ENCODE data around the gene CNPY1.
"Not testable (repeated sequence)": the region's sequence is repeated elsewhere in the genome, so short reads cannot be mapped to it uniquely, and the experiment has no call there.

The CNPY1 gene

DNA sequence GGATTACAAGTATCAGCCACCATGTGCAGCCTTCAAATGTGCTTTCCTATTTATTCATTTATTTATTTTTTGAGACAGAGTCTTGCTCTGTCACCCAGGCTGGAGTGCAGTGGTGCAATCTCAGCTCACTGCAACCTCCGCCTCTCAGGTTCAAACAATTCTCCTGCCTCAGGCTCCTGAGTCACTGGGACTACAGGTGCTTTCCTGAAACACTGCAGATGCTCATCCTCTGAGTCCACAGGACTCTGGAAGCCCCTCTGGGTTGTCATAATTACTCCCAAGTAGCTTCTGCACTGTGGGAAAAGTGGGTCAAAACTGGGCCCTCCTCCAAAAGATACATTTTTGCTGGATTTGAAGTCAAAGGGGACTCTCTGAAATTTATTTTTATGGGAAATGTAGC lies at the start of gene CNPY1:
Gene CNPY1 (minus strand): TSS at position 111 of the 400 bp plus-strand sequence. CDS start 630 bp downstream, outside the sequence.
- DNase-seq (ENCODE audit: extremely low read depth in 1 of 2, low read depth in 1 of 2), result not testable (repeated sequence)

DNA sequence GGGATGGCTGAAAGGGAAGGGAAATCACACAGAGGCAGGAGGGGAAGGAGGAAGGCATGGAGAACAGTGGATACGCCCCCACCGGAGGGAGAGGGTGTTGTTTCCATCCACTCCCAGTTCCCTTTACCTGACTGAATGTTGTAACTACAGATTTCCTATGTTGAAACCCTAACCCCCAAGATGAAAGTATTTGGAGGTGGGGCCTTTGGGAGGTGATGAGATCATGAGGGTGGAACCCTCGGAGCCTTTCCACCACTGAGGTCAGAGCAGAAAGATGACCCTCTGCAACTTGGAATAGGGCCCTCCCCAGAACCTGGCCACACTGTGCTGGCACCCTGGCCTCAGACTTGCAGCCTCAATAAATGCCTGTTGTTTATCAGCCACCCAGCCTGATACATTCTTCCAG lies 48.6 kb upstream of the CNPY1 start:
- DNase-seq (ENCODE audit: extremely low read depth in 1 of 2, low read depth in 1 of 2), result no peak

DNA sequence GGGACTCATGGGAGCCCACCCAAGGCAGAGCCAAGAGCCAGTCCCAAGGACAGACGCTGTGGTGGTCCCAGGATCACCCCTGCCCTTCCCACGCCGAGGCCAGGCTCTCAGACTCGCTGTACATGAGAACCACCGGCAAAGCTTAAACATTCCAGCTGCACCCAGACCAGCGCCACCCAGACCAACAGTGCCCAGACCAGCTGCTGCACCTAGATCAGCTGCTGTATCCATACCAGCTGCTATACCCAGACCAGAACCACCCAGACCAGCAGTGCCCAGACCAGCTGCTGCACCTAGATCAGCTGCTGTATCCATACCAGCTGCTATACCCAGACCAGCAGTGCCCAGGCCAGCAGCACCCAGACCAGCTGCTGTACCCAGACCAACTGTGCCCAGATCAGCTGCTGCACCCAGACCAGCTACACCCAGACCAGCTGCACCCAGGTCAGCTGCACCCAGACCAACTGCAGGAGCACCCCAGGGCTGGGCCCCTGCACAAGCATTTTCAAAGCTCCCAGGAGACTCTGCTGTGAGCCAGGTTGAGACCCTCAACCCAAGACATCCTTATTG lies 47.9 kb upstream of the CNPY1 start:
- DNase-seq (ENCODE audit: extremely low read depth in 1 of 2, low read depth in 1 of 2), result no peak

DNA sequence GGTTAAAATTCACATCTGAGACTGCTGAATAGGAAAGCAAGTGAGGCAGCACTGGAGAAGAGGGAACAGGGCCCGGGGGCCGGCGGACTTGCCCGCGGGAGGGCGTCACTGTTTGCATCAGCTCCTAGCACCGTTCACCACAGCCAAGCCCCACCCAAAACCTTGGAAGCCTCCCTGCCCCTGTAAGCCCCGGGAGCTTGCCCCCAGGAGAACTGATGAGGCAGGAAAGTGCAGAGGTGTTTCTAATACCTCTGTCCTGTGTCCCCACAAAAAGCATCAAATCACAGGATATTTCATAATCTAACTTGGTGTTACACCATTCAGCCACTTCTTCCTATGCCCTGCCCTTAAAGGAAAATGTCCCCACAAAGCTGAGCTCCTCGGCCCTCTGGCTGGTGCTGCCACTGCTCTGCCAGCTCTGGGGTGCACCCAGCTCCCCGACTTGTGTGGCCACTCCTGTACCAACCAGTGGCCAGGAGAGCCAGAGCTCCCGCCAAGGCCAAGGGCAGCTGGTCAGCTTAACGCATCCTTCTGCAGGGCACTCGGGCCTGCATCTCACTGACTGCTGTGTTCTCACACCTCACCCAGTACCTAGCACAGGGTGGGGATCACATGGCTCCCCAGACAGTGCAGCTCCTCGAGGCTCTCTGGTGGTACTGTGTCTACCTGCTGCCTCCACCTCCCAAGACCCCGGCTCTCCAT lies 47.3 kb upstream of the CNPY1 start:
- no peak for DNase-seq (ENCODE audit: extremely low read depth in 1 of 2, low read depth in 1 of 2)

DNA sequence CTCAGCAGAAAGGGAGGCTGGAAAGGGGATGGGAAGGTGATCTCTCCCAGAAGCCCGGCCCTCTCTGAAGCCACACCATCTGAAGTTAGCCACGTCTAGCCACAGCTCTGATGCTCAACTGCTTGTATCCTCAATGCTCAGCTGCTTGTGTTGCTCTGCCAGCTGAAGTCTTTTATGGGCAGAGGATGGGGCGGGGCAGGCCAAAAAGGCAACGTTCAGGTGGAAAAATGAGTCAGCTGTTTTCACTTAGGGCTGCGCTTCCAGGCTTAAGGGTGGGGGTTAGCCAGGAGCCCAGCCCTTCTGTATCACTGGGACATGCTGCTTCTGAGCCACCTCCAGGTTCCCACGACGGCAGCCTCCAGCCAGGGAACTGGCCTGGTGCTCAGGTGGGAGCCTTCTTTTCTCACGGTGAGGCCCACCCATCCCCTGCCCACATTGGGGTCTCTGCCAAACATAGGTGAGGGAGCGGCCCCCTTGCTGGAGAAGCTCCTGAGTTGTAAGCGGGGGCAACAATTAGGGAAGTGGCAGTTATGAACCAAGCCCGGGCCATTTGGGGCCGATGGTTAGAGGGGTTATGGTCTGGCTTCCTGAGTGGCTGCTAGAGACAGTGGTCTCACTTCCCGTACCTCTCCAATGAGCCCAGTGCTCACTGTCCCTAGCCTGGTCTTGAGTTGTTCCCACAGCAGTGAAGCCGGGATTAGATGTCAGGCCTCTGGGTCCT lies 44.9 kb upstream of the CNPY1 start:
- no peak for DNase-seq (ENCODE audit: extremely low read depth in 1 of 2, low read depth in 1 of 2)

DNA sequence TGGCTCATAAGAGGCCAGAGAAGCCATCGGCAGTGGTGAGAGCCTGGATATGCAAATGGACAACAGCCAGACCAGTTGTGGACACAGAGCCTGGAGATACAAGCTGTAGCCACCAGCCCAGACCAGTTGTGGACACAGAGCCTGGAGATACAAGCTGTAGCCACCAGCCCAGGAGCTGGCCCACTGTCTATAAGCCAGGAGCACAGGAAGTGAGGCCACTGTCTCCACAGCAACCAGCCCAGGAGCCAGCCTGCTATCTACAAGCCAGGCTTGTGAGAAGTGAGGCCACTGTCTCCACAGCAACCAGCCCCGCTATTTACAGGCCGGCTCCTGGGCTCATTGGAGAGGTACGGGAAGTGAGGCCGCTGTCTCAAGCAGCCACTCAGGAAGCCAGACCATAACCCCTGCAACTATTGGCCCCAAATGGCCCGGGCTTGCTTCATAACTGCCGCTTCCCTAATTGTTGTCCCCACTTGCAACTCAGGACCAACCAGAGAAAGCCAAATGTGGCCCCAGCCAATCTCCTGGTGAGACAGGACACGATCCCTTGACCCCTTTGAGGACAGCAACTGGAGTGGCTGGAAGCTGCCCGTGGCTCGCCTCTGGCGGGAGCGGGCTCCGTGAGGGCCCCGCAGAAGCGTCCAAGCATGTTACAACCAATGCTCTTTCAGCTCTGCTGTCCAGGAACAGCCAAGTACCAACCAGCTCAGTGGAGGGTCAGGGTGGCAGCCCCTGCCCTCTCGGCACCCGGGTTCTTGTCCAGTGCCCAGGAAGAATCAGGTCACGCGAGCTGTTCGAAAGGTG lies 44.1 kb upstream of the CNPY1 start:
- DNase-seq (ENCODE audit: extremely low read depth in 1 of 2, low read depth in 1 of 2), result no peak

DNA sequence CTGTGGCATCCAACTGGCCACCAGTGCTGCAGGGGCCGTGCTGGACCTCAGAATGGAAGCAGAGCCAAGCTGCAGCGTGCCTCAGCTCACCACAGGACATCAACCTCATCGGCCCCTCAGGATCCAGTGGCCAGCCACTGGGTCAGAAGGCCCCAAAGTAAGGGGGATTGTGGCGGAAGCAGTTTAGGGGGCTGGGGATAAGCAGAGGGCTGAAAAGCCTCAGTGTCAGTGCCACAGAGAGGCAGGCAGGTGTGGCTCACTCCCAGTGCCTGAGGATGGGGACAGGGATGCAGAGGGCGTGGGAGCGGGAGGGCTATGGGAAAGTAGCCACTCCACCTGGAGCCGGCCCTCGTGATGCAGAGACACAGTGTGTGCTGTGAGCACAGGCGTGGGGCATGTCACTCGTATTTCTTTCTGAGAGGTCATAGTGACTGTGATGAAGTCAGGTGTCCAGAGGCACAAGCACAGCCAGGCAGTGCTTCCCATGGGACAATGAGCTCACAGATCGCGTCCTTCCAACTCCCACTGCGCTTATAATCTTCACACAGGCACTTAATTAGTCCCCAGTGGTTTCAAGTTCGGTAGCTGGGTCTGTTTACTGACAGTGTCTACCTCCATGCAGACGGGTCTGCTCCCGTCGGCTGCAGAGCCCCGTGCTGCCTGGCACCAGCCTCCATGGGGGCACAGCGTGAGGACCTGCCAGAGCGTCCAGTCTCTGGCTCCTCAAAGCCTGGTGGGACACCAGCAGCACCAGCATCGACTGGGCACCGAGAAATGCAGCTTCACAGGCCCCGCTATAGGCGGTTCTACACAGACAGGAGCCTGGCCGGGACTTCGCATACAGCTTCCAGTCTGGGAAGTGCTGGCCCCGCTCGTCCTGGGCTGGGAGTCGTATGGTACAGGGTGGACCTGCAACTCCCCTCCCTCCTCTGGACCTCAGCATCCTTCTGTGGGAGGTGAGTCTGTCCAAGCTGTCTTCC lies 42.9 kb upstream of the CNPY1 start:
- DNase-seq (ENCODE audit: extremely low read depth in 1 of 2, low read depth in 1 of 2), result no peak

DNA sequence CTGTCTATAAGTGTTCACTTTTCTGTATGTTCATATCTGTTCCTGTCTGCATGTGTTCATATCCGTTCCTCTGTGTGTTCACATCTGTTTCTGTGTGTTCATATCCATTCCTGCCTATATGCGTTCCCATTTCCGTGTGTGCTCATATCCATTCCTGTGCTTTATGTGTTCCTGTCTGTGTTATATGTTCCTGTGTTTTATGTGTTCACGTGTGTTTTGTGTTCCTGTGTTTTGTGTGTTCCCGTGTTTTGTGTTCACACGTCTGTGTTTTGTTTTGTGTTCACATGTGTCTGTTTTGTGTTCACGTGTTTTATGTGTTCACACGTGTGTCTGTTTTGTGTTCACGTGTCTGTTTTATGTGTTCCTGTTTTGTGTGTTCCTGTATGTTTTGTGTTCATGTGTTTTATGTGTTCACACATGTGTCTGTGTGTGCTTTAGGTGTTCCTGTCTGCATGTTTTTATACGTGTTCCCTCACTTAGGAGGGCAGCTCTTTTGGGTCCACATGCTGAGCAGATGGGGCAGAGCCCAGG lies 42.2 kb upstream of the CNPY1 start:
- no peak for DNase-seq (ENCODE audit: extremely low read depth in 1 of 2, low read depth in 1 of 2)

DNA sequence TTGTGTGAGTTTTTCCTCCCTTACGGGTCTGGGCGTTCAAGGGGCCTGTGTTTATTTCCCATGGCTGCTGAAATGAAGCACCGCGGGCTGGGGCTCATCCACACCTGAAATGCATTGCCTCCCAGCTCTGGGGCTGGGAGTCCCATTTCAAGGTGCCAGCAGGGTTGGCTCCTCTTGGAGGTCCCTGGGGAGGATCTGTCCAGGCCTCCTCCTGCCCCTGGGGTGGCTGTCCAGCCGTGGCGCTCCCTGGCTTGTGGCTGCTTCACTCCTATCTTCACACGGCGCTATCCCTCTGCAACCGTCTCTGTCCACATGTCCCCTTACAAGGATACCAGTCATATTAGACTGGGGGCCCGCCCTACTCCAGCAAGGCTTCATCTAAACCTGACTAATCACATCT lies 41.1 kb upstream of the CNPY1 start:
- DNase-seq (ENCODE audit: extremely low read depth in 1 of 2, low read depth in 1 of 2), result no peak

DNA sequence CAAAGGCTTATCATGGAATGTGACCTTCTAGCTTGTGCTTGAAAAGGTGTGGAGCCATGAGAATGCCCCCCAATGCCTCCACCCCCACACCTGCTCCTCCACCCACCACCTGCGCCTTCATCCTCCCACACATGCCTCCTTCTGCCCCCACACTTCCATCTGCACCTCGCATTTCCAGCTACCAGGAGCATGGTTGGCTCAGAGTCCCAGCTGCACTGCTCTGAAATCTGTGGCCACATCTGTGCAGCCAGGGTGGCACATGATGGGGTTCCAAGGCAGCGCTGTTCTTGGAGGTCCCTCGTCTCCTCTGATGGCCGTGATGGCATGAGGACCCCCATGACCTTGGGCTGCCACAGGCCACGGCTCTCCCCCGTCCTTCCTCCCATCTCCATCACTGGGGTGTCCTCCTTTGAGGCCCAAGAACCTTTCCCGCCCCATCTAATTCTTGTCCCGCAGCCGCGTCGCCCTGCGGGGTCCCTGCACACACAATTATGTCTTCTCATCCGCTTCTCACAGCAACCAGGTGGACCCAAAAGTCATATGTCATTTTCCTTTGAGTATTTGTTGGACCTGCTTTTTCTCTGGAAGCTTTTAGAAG lies 40.6 kb upstream of the CNPY1 start:
- DNase-seq (ENCODE audit: extremely low read depth in 1 of 2, low read depth in 1 of 2), result no peak

DNA sequence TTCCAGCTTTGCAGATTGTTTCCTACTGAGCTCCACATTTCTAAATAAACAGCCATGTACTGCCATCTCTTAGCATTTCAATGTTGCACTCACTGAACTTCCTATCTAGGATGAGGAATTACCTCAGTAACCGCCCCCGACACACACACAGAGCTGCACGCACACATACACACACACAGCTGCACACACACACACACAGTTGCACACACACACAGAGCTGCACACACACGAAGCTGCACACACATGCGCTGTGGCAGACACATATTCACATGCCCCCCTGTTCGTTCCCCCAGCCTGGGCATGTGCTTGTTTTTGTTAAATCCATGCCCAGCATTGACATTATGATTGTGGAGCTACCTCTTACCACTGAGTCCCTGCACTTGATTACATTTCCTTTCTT lies 39.6 kb upstream of the CNPY1 start:
- DNase-seq (ENCODE audit: extremely low read depth in 1 of 2, low read depth in 1 of 2), result no peak

DNA sequence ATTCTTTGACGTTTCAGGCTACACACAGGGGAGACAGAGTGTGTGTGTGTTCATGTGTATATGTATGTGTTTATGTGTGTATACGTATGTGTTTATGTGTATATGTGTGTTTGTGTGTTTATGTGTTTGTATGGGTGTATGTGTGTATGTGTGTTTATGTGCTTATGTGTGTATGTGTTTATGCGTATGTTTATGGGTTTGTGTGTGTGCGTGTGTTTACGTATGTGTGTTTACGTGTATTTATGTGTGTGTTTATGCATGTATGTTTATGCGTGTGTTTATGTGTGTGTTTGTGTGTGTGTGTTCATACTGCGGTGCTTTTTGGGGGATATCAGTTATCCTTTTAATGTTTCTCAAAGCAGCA lies 39.2 kb upstream of the CNPY1 start:
- no peak for DNase-seq (ENCODE audit: extremely low read depth in 1 of 2, low read depth in 1 of 2)

DNA sequence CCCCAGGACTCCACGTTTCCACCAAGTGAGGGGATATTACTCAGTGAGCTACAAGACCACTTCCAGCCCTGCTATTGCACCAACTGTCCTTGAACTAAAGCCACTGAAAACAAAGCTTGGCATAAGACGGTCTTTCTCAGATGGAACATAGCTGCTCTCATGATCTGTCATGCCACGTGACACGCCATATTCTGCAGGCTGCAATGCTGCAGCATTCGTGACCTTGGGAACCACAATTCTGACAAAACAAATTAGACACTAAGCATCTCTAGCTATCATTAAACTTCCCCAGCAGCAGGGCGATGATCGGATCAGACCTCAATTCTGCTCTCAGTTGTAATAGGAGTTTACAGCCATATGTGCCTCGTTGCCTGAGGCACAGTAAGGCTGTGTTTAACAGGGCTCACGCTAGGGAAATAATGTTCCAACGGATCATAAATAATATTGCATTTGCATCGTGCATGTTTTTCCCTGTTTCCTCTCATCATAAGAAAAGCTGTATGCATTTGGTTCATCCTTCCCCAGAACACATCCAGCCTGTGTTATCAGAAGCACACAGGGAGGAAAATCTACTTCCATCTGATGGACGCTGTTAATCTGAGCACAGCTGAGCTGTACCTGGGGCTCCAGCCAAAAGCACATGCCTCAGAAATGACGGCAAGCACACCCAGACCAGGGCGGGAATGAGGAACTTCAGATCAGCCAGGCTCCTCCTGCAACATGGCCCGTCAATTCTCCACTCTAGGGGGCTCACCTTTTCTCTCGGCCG lies 38.6 kb upstream of the CNPY1 start:
- DNase-seq (ENCODE audit: extremely low read depth in 1 of 2, low read depth in 1 of 2), result no peak

DNA sequence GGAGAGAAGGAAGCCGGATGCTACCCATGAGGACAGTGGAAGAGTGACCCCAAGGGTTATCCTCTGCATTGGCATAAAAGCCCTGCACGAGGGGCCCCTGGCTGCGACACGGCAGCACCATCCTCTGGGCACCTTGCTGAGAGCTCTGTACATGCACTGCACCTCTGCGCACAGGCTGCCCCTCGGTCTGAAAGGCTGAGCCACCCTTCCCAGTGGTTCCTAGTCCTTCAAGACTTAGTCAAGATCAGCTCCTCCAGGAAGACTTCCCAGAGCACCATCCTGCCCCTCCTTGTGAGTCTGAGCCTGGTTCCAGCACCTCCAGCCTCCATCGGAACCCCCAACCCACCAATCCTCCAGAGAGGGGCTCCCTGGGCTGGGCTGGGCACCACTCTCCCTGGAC lies 37.9 kb upstream of the CNPY1 start:
- no peak for DNase-seq (ENCODE audit: extremely low read depth in 1 of 2, low read depth in 1 of 2)

DNA sequence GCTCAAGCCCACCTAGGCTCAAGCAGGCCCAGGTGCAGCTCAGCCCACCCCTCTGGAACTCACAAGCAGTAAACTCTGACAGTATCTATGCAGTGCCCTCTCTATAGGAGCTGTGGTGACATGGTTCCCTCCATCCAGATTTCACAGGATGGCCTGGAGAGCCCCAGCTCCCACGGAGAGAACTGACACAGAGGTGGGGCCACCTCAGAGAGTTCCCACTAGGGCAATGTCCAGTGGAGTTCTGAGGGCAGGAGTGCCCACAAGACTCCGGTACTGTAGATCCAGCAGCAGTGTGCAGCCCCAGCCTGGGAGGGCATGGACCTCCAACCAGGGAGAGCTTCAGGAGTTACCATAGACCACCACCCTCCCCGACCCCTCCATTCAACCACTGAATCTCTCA lies 37.3 kb upstream of the CNPY1 start:
- no peak for DNase-seq (ENCODE audit: extremely low read depth in 1 of 2, low read depth in 1 of 2)

DNA sequence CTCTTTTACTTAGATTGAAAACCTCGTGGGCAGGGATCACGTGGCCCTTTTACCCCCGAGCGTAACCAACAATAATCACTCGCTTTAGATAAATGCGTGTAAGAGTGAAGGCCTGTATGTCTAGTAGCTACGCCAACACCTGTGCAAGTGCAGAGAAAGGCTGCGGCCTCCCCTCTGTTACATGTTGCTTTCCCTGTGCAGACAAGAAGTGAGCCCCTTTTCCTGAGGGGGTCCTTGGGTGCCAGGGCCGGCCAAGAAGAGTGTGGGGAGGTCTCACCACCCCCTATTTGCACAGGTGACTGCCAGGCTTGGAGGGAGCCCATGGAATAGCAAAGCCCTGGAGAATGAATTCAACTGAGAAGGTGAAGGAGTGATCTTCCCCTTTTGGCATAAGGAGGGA lies 35.6 kb upstream of the CNPY1 start:
- no peak for DNase-seq (ENCODE audit: extremely low read depth in 1 of 2, low read depth in 1 of 2)

DNA sequence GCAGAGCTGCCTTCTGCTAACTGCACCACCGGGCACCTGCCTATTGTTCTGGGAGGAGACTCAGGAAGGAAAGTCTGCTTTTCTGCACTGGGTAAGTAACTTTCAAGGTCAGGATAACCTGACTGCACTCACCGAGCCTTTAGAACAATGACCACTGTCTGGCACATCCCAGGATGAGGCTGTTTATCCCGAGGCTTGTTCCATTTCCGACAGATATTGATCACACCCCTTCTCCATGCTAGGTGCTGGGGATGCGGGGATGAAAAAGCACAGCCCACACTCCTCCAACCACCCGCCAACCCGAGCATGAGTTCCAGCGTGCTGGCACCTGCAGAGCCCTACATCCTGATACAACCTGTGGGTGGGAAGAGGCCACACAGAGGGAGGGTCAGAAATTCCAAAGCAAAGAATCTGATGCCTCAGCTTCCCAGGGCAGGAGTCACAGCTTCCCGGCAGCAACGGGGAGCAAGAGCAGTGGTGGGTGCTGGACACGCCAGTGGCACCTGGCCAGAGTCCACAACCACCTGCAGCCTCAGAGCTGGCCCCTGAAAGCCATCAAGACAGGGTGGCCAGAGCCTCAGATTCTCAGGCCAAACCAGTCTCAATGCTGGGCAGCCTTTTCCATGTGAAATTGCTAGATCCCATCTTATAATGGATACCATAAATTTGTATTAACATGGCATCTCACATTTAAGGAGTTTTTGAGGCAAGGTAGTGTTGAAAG lies 34.9 kb upstream of the CNPY1 start:
- DNase-seq (ENCODE audit: extremely low read depth in 1 of 2, low read depth in 1 of 2), result no peak

DNA sequence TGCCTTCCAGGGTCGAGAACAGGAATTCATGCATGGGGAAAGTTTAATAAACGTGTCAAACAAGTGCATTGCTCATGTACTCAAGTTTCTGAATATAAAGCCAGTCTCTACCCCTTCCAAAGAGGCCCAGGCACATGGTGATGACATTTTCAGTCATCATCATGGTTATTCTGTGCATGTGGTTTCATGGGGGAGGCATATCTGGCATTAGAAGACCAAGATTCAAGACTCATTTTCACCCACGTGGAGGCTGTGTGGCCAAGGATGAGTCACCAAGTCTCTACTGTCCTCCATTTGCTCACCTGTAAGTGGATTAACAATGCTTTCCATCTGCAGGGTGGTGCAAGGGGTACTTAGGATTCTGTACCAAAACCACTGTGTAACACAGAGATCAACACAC lies 34.0 kb upstream of the CNPY1 start:
- peak; percentile 11 to 61 for DNase-seq (ENCODE audit: extremely low read depth in 1 of 2, low read depth in 1 of 2)

All from stimulated activated CD8-positive, alpha-beta memory T cell treated with anti-CD3 and anti-CD28 coated beads, Interleukin-7, amount 100 ng/mL, for 48 hours (primary cell).